ENCODE data around the gene NCAPG2.

DNA sequence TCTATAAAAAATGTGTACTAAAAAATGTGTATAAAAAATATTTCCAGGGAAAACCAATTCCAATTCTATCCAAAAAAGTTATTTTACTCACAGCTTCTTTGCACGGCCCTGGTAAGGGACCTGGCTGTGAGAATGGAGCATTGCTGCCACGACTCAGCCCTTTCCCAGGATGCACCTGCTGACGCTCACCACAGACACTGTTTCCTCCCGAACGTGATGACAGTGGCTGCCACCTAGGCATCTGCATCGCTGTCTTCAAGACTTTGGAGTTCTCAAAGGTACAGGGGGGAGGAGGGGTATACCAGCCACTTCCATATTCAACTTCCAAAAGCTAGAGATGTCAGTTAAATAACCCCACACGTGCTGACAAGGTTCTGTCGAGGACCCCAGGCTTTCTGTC lies 93.1 kb downstream of the NCAPG2 start:
- TF ChIP-seq FOXK2 (IDR thresholded peaks at IDR 0.05), result no peak
- TF ChIP-seq FOXA1 (IDR thresholded peaks at IDR 0.05), result no peak
- no peak for TF ChIP-seq LEF1 (IDR thresholded peaks at IDR 0.05; ENCODE audit: borderline replicate concordance)
- TF ChIP-seq ARNT (IDR thresholded peaks at IDR 0.05), result no peak
- no peak for TF ChIP-seq HDGF (IDR thresholded peaks at IDR 0.05; ENCODE audit: borderline replicate concordance)
- no peak for TF ChIP-seq SUZ12 (IDR thresholded peaks at IDR 0.05)
- TF ChIP-seq, protein P1, sequence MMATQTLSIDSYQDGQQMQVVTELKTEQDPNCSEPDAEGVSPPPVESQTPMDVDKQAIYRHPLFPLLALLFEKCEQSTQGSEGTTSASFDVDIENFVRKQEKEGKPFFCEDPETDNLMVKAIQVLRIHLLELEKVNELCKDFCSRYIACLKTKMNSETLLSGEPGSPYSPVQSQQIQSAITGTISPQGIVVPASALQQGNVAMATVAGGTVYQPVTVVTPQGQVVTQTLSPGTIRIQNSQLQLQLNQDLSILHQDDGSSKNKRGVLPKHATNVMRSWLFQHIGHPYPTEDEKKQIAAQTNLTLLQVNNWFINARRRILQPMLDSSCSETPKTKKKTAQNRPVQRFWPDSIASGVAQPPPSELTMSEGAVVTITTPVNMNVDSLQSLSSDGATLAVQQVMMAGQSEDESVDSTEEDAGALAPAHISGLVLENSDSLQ (IDR thresholded peaks at IDR 0.05), result no peak
- TF ChIP-seq CTBP1 (IDR thresholded peaks at IDR 0.05; ENCODE audit: borderline replicate concordance), result no peak
- no peak for TF ChIP-seq ELF4 (IDR thresholded peaks at IDR 0.05)

Data from HEK293T (cell line).